Activated CD8-positive, alpha-beta memory T cell treated with anti-CD3 and anti-CD28 coated beads for 36 hours (primary cell): ENCODE data around the gene CROCC. TPM values are rescaled to one million over a fixed set of nuclear protein-coding genes. Genes with fewer than 3 reads are reported as not detected.
"Not testable (repeated sequence)": the region's sequence is repeated elsewhere in the genome, so short reads cannot be mapped to it uniquely, and the experiment has no call there.

ENCODE experiments used
- CTCF ChIA-PET: fragments of 350-600 bp; sonication (Branson Sonifier 250); formaldehyde crosslinking; loops from one replicate; lab custom pipeline; 2021; ENCODE audit warnings: antibody characterized with exemption; lab: Charles Lee
- POLR2A ChIA-PET: fragments of 350-600 bp; sonication (Branson Sonifier 250); formaldehyde crosslinking; loops from one replicate; lab custom pipeline; 2021; ENCODE audit warnings: antibody characterized with exemption; lab: Charles Lee
- total RNA-seq, 2 experiments: library from RNA; stranded (reverse); gene quantifications; one replicate each; pipeline ENCODE4 v1.2.3, GENCODE V29; 2021

Gene CROCC
- total RNA-seq, 2 experiments from 2014 or later = 20.4 to 21.4 TPM

- ChIA-PET POLR2A (no interaction called here), CTCF (interaction anchor here (0.7 kb wide), 1 partner anchor 40 kb away, joined by 4 read pairs; no protein-coding TSS in a partner anchor)
Measured at GRCh38 chr1:16956775-16957174, 35.0 kb downstream of the CROCC start.

- CTCF ChIA-PET = no interaction called here
- POLR2A ChIA-PET = no interaction called here
Measured at GRCh38 chr1:16957731-16958130, 36.0 kb downstream of the CROCC start.

GRCh38 chr1:16958475-16958874 is 36.7 kb downstream of the CROCC start:
- CTCF ChIA-PET = no interaction called here
- POLR2A ChIA-PET = no interaction called here

- POLR2A ChIA-PET = interaction anchor here (0.5 kb wide), 1 partner anchor 57 kb away, joined by 3 read pairs; no protein-coding TSS in a partner anchor
- CTCF ChIA-PET = interaction anchor here (1.0 to 2.6 kb wide), 5 partner anchors 9 to 46 kb away, joined by 3 to 15 read pairs (median 3); partner anchors contain the start of gene CROCC
Measured at GRCh38 chr1:16960560-16961296, 39.0 kb downstream of the CROCC start.

GRCh38 chr1:16961297-16962133 is 39.8 kb downstream of the CROCC start:
- POLR2A ChIA-PET = interaction anchor here (0.5 kb wide), 1 partner anchor 19 kb away, joined by 4 read pairs; the partner anchor contains the start of gene MFAP2

GRCh38 chr1:16964169-16964568 is 42.4 kb downstream of the CROCC start:
- POLR2A ChIA-PET = not testable (repeated sequence)
- CTCF ChIA-PET = interaction anchor here (0.9 to 1.7 kb wide), 2 partner anchors 9 to 12 kb away, joined by 3 to 4 read pairs; no protein-coding TSS in a partner anchor

More at GRCh38 chr1:16961297-16962133, 39.8 kb downstream of the CROCC start:
- CTCF ChIA-PET = interaction anchor here (1.0 to 2.6 kb wide), 4 partner anchors 10 to 47 kb away, joined by 3 to 15 read pairs (median 3); partner anchors contain the start of gene CROCC

- POLR2A ChIA-PET = no interaction called here
Measured at GRCh38 chr1:16965486-16966067, 43.8 kb downstream of the CROCC start.

GRCh38 chr1:16966282-16966681 is 44.6 kb downstream of the CROCC start:
- POLR2A ChIA-PET = no interaction called here
- CTCF ChIA-PET = interaction anchor here (1.0 kb wide), 1 partner anchor 14 kb away, joined by 3 read pairs; no protein-coding TSS in a partner anchor

More at GRCh38 chr1:16965486-16966067, 43.8 kb downstream of the CROCC start:
- CTCF ChIA-PET = interaction anchor here (0.6 kb wide), 1 partner anchor 33 kb away, joined by 4 read pairs; no protein-coding TSS in a partner anchor

GRCh38 chr1:16967095-16967575 is 45.4 kb downstream of the CROCC start:
- POLR2A ChIA-PET = interaction anchor here (1.2 kb wide), 1 partner anchor 64 kb away, joined by 4 read pairs; no protein-coding TSS in a partner anchor
- CTCF ChIA-PET = no interaction called here

GRCh38 chr1:16967962-16968361 is 46.2 kb downstream of the CROCC start:
- POLR2A ChIA-PET = interaction anchor here (1.2 kb wide), 1 partner anchor 64 kb away, joined by 4 read pairs; no protein-coding TSS in a partner anchor
- CTCF ChIA-PET = no interaction called here

- ChIA-PET POLR2A (no interaction called here), CTCF (no interaction called here)
Measured at GRCh38 chr1:16968372-16968771, 46.6 kb downstream of the CROCC start.

- CTCF ChIA-PET = no interaction called here
- POLR2A ChIA-PET = no interaction called here
Measured at GRCh38 chr1:16969057-16969611, 47.4 kb downstream of the CROCC start.

- ChIA-PET POLR2A (no interaction called here), CTCF (no interaction called here)
Measured at GRCh38 chr1:16969651-16970050, 47.9 kb downstream of the CROCC start.

GRCh38 chr1:16970132-16970910 is 48.6 kb downstream of the CROCC start:
- ChIA-PET POLR2A (no interaction called here), CTCF (no interaction called here)

- ChIA-PET CTCF (no interaction called here), POLR2A (no interaction called here)
Measured at GRCh38 chr1:16971341-16972188, 49.8 kb downstream of the CROCC start.

GRCh38 chr1:16972189-16972895 is 50.6 kb downstream of the CROCC start:
- ChIA-PET CTCF (no interaction called here), POLR2A (no interaction called here)

- CTCF ChIA-PET = no interaction called here
Measured at GRCh38 chr1:16973215-16973614, 51.5 kb downstream of the CROCC start.

More at GRCh38 chr1:16973215-16973614, 51.5 kb downstream of the CROCC start:
- POLR2A ChIA-PET = no interaction called here
